ENCODE measurements around the gene TPRX1.

GRCh38 chr19:47836038-47836437 lies 31.7 kb upstream of the TPRX1 start:
- no peak for TF ChIP-seq EZH2 (IDR thresholded peaks at IDR 0.05; ENCODE audit: insufficient read depth, poor library complexity, severe bottlenecking)
- no peak for TF ChIP-seq EZH2phosphoT487 (IDR thresholded peaks at IDR 0.05; ENCODE audit: insufficient read depth, low read depth)
